IPS-11a (cell line): ENCODE data around the gene PROCR.
"Not testable (repeated sequence)": the region's sequence is repeated elsewhere in the genome, so short reads cannot be mapped to it uniquely, and the experiment has no call there.

Source experiments
- H3K4me3 ChIP-seq: one replicate; pipeline ENCODE4 v1.5.1; 2013; ENCODE audit warnings: low read depth, low read length, control low read depth

The PROCR gene

DNA sequence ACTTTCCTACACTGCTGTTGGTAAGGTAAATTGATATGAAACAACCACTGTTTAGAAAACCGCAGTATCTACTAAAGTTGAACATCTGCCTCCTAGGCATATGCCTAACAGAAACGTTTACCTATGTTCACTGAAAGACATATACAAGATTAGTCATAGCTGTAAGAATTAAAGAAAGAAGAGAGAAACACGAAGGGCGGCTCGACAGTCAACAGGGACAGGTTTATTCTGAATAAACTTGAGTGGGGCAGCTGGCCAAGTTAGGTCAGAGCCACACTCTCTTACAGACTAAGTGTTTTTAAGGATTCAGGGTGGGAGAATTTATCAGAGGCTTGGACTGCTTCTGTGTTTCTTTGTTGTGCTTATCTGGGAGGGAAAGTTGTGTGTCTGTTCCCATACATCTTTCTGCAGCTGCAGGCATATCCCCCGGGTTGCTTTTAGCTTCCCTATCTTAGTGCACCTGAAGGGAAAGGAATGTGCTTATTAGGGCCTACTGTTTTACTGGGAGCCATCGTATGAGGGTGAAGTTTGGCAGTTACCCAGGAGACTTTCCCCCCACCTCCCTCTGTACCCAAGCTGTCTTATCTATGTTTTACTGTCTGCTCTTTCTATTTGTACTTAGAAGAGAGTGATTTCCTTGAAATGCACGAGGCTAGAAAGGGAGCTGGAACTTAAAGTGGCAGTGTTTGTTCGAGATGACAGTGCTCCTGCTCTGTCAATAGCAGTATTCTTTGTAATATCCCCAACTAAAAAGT, 20.4 kb downstream of the PROCR start:
- H3K4me3 ChIP-seq = no peak overlapping the region

DNA sequence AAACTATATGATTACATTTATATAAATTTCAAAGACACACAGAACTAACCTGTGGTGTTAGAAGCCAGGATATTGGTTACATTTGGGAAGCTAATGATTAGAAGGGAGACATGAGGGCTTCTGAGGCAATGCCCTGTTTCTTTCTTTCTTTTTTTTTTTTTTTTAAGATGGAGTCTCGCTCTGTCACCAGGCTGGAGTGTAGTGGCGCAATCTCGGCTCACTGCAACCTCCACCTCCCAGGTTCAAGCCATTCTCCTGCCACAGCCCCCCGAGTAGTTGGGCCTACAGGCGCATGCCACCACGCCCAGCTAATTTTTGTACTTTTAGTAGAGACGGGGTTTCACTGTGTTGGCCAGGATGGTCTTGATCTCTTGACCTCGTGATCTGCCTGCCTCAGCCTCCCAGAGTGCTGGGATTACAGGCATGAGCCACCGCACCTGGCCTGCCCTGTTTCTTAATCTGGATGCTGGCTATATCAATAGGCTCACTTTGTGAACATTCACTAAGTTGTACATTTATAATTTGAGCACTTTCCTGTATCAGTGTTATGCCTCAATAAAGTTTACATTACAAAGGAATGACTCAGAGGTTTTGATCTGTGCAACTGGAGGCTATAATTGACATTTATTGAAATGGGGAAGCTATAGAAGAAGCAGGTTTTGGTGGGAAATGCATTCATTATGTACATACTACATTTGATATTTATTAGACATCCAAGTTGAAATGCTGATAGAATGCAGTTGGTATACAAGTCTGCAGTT, 21.3 kb downstream of the PROCR start:
- not testable (repeated sequence) for H3K4me3 ChIP-seq

DNA sequence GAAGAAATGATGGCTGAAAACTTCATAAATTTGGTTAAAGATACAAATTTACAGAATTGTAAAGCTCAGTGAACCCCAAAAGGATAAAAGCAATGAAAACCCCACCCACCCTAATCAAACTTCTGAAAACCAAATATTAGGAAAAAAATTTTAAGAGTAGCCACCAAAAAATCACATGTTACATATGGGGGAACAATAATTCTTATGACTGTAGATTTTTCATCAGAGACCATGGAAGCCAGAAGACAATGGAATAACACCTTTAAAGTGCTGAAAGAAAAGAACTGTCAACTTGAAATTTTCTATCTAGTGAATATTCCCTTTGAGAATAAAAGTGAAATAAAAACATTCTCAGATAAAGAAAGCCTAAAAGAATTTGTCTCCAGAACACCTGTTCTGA, 24.4 kb downstream of the PROCR start:
- H3K4me3 ChIP-seq = no peak overlapping the region

DNA sequence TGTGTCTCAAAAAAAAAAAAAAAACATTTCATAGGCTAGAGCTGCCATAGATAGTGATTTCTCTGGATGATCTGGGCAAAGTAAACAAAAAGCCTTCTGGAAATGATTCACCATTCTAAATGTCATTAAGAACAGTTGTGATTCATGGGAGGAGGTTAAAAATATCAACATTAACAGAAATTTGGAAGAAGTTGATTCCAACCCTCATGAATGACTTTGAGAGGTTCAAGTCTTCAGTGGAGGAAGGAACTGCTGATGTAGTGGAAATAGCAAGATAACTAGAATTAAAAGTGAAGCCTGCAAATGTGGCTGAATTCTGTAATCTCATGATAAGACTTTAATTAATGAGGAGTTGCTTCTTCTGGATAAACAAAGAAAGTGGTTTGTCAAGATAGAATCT, 27.9 kb downstream of the PROCR start:
- no peak overlapping the region for H3K4me3 ChIP-seq

DNA sequence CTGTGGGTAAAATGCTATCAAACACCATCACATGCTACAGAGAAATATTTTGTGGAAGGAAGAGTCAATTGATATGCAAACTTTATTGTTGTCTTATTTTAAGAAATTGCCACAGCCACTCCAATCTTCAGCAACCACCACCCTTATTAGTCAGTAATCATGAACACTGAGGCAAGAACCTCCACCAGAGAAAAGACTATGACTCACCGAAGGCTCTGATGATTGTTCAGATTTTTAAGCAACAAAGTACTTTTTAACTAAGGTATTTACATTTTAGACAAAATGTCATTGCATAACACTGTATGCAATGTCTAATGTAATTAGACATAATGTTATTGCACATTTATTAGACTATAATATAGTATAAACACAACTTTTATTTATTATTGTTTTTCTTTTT, 28.4 kb downstream of the PROCR start:
- no peak overlapping the region for H3K4me3 ChIP-seq

DNA sequence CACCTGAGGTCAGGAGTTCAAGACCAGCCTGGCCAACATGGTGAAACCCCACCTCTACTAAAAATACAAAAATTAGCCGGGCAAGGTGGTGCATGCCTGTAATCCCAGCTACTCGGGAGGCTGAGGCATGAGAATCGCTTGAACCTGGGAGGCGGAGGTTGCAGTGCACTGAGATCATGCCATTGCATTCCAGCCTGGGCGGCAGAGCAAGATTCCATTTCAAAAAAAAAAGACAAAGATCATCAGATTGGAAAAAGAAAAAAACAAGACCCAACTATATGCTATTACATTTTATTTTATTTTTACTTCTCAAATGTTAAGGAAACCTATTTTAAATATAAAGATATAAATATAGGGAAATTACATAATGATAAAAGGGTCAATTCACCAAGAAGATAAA, 29.6 kb downstream of the PROCR start:
- H3K4me3 ChIP-seq = not testable (repeated sequence)

DNA sequence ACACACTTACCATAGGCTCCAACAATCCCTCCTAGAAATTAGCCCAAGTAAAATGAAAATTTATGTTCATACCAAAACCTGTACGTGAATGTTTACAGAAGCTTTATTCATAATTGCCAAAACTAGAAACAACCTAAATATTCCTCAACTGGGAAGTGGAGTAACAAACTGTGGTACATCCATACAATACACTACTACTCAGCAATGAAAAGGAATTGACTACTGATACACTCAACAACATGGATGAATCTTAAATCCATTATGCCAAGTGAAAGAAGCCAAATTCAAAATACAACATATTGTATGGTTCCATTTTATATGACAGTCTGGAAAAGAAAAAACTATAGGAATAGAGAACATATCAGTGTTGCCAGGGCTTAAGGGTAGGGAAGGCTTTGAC, 34.9 kb downstream of the PROCR start:
- no peak overlapping the region for H3K4me3 ChIP-seq

DNA sequence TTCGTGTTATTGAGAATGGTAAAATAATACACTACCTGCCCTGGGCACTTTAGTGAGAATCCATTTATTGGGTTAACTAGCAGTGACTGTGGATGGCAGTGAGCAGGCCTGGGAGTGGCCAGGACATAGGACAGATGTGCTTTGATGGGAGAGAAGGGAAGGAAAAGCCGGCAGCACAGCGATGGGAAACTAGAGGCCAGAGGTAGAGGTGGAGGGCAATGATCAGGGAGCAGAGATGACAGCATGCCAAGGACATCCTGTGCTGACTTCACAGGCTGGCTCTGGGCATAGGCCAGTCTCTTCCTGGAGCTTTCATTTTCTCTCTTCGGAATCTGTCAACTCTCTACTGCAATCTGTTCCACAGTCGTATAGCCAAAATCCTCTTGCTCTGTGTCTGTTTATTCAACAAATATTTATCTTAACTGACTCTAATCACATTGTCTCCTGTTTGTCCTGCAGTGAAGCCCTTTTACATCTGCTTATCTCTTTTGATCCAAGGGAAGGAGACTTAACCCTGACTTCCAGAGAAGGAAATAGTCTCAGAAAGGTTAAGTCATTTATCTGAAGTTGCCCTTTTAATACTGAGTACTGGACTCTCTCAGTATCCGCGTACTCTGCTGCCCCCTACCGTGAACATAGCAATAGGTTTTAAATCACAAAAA, 36.2 kb downstream of the PROCR start:
- H3K4me3 ChIP-seq = no peak overlapping the region

DNA sequence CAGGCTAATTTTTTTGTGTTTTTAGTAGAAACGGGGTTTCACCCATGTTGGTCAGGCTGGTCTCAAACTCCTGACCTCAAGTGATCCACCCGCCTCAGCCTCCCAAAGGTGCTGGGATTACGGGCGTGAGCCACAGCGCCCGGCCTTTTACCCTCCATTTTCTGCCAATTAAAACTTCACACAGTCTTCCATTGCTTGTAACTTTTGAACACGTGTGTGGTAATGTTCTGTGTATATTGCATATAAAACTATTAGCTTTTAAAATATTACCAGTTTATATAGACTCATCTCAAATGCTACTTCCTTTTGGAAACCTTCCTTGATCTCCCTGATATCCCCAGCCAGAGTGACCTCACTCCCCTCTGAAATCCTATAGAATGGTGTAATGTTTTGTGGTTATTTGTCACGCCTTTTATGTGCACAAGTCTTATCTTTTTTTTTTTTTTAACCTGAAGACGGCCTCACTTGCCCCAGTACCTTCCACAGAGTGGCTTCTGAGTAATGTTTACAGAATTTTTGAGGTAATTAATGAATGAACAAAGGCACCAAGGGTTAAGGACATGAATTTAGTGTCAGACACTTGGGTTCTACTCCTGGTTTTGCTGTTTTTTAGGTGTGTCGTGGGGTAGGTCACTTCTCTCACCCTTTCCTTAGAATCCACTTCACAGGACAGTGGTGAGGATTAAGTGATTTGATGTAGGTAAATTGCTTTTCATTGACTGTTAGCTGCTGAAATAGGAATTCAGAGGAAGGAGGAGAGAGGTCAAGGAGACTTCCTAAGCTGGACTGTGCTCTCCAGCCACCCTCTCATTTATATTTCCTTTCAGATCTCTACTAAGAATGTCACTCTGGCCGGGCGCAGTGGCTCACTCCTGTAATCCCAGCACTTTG, 43.4 kb downstream of the PROCR start:
- H3K4me3 ChIP-seq = no peak overlapping the region

DNA sequence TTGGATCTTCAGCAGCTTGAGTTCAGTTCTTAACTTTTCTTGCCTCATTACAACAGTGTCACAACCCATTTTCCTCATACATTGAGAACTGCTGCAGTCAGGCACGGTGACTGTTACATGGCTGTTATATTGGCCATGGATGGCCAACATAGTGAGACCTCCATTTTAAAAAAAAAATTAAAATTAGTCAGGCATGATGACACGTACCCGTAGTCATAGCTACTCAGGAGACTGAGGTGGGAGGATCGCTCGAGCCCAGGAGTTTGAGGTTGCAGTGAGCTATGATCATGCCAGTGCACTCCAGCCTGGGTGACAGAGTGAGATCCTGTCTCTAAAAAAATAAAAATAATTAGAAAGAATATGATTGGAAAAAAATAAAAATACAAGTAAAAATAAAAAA, 44.7 kb downstream of the PROCR start:
- no peak overlapping the region for H3K4me3 ChIP-seq

DNA sequence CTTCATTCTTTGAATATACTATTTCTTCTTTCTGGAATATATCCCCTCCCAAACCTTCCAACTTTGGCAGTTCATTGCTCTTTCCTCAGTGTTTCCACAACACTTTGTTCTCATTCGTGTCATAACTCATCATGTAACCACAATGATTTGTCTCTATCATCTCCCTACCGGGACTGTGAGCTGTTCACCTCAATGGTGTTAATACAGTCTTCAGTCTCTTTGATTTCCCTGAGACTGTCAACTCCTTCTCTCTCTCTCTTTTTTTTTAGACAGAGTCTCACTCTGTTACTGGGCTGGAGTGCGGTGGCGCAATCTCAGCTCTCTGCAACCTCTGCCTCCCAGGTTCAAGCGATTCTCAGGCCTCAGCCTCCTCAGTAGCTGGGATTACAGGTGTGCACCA, 52.1 kb downstream of the PROCR start:
- no peak overlapping the region for H3K4me3 ChIP-seq

DNA sequence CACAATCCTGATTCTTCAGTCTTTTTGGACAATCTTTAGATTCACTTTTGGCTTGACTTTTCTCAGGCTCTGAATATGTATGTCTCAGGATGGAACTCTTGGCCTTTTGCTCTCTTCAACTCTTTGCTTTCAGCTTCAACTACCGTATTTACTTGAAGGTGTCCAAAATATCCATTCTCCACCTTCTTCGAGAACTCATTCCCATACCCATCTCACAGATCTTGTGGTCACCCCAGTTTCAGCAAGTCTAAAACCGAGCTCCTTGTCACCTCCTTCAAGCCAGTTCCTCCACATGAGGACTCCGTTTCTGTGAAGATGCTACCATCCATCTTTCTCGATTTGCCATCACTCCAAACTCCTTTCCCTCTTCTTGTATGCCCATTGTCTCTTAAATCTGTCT, 52.7 kb downstream of the PROCR start:
- no peak overlapping the region for H3K4me3 ChIP-seq

DNA sequence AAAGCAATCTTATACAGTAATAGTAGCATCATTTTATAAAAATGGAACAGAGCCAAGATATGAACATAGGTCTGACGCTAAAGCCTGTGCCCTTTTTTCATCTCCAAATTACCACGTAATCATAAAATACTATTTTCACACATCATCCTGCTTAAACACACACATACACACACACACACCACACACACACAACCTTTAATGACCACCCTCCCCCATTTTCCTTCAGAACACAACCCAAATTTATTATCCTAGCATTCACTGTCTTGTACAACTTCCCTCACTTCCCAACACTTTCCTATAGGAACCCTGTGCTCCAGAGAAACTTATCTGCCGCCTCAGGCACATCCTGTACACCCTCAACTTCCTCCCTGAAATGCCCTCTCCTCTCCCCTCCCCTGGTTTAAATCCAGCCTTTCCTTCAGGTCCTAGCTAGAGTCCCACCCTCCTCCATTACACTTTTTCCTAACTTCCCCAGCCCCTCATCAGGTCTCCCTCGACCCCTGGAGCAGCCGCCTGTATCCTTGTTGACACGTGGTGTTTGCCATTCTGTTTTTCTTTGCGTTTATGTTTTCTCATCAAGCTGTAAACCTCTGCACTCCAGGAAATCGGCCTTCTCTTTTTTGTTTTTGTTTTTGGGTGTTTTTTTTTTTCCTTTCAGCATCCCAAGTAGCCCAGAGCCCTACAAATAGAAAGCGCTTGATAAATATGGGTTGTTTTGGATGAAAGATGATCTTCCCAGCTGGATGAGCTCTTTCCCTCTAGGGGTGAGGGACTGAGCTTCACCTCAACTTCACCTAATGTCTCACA, 53.6 kb downstream of the PROCR start:
- H3K4me3 ChIP-seq = no peak overlapping the region

DNA sequence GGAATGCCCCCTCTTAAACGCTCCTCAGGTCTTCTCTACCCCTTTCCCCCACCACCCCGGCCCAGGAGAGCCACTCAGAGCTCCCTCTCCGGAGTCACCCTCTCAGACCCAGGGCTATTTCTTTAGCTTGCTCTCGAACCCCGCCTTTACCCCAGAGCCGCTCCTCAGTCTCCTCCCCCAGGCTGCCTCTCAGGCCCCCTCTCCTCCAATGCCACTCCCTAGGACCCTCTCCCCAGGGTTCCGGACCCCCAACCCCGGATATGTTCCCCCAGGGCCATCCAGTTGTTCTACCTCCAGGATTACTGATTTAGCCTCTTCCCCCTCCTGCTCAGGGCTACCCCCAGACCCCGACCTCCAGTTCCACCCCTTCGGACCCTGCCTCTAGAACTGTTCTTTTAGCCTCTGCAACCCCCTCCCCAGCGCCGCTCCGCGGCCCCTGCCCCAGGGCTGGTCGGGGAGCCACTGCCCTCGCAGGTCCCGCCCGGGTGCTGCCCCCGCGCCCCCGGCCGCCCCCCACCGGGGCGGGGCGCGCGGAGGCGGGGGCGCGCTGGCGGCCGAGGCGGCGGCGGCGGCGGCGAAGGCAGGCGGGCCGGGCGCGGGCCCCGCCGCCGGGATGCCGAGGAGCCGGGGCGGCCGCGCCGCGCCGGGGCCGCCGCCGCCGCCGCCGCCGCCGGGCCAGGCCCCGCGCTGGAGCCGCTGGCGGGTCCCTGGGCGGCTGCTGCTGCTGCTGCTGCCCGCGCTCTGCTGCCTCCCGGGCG, 54.4 kb downstream of the PROCR start, which contains the start of gene MMP24:
Gene MMP24, plus strand, starts transcription at position 565 of the 758 bp plus-strand sequence. Its CDS starts 49 bp downstream, at position 614.
- H3K4me3 ChIP-seq = peak within 1 kb of the TSS; percentile 38
